ENCODE data around the gene PPP1R9A. TPM values are rescaled to one million over a fixed set of nuclear protein-coding genes. Genes with fewer than 3 reads are reported as not detected.

The PPP1R9A gene
- total and polyA plus RNA-seq, 10 of the 15 experiments (the other 5 are each of a cell fraction or from before 2014, with no cell fraction given) = 0.04 to 0.12 TPM; not detected in 8

GRCh38 chr7:94871132-94871531, 36.3 kb upstream of the PPP1R9A start (continued):
- TF ChIP-seq, protein P1, sequence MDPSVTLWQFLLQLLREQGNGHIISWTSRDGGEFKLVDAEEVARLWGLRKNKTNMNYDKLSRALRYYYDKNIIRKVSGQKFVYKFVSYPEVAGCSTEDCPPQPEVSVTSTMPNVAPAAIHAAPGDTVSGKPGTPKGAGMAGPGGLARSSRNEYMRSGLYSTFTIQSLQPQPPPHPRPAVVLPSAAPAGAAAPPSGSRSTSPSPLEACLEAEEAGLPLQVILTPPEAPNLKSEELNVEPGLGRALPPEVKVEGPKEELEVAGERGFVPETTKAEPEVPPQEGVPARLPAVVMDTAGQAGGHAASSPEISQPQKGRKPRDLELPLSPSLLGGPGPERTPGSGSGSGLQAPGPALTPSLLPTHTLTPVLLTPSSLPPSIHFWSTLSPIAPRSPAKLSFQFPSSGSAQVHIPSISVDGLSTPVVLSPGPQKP (IDR thresholded peaks at IDR 0.05; ENCODE audit: low read depth, low read length) = no peak
- TF ChIP-seq NR2F1 (conservative IDR thresholded peaks at IDR 0.05) (no peak), IKZF2 (IDR thresholded peaks at IDR 0.05) (no peak)

- Histone ChIP-seq H3K4me2 (ENCODE audit: control insufficient read depth, insufficient read depth) (no peak overlapping the region), H3K36me3 (ENCODE audit: control insufficient read depth in 2 of 2, insufficient read depth in 2 of 2, low read length in 1 of 2) (no peaks in the 10 kb centered on the region), H2AFZ (ENCODE audit: control insufficient read depth, low read depth, low read length) (no peak overlapping the region), H3K9ac (ENCODE audit: control insufficient read depth, insufficient read depth, low read length) (no peak overlapping the region), H3K4me3 (no peak overlapping the region), H3K27ac (ENCODE audit: control insufficient read depth, insufficient read depth) (no peak overlapping the region), H3K9me3 (replicated peaks; ENCODE audit: control insufficient read depth, insufficient read depth, low read length) (no peaks in the 10 kb centered on the region), H3K79me2 (ENCODE audit: control insufficient read depth, insufficient read depth, low read length) (no peaks in the 10 kb centered on the region), H4K20me1 (ENCODE audit: control insufficient read depth, insufficient read depth) (no peaks in the 10 kb centered on the region), H3K27me3 (replicated peaks in 1 of 2; ENCODE audit: control insufficient read depth in 2 of 2, insufficient read depth in 2 of 2, low read length in 1 of 2) (no peaks in the 10 kb centered on the region), H3K4me1 (ENCODE audit: control insufficient read depth, insufficient read depth, low read length) (no peaks in the 10 kb centered on the region)
- FAIRE-seq = no peak
- 38% methylated on average over 3 of the region's 3 CpGs for WGBS (ENCODE audit: insufficient coverage, insufficient replicate concordance, low lambda C conversion rate, missing lambda C conversion rate)
- BruUV-seq (replicated peaks) = no TSS peak
- intact Hi-C loops (cut with micrococcal nuclease; ENCODE audit: unreplicated experiment) (no loop called here), in situ Hi-C loops (cut with MboI) (no loop called here)
- ChIA-PET POLR2A (no interaction called here), CTCF (no interaction called here), SMC1A (ENCODE audit: uncharacterized antibody, unreplicated experiment) (interaction anchor here (1.4 kb wide), 1 partner anchor 424 kb away, joined by 4 read pairs; no protein-coding TSS in a partner anchor), RAD21 (ENCODE audit: unreplicated experiment) (no interaction called here)
- DNase-seq (ENCODE audit: low read depth, low spot score) = no peak
- ATAC-seq = no peak
- TF ChIP-seq ASH2L (IDR thresholded peaks at IDR 0.05; ENCODE audit: borderline replicate concordance, low read depth) (no peak), YBX1 (IDR thresholded peaks at IDR 0.05) (no peak), PML (IDR thresholded peaks at IDR 0.05; ENCODE audit: low read length) (no peak), CREB1 (IDR thresholded peaks at IDR 0.05; ENCODE audit: low read depth) (no peak), NR2C2 (IDR thresholded peaks at IDR 0.05; ENCODE audit: borderline replicate concordance, control insufficient read depth, insufficient read length, low read depth) (no peak), NFYB (IDR thresholded peaks at IDR 0.05; ENCODE audit: insufficient read depth, low read depth, low read length) (no peak), SUPT20H (IDR thresholded peaks at IDR 0.05; ENCODE audit: borderline replicate concordance, control insufficient read depth, low read depth, low read length) (no peak), JUND (IDR thresholded peaks at IDR 0.05; ENCODE audit: low read depth, low read length) (no peak), KDM1A (IDR thresholded peaks at IDR 0.05; ENCODE audit: borderline replicate concordance) (no peak)
- TF ChIP-seq, protein P2, sequence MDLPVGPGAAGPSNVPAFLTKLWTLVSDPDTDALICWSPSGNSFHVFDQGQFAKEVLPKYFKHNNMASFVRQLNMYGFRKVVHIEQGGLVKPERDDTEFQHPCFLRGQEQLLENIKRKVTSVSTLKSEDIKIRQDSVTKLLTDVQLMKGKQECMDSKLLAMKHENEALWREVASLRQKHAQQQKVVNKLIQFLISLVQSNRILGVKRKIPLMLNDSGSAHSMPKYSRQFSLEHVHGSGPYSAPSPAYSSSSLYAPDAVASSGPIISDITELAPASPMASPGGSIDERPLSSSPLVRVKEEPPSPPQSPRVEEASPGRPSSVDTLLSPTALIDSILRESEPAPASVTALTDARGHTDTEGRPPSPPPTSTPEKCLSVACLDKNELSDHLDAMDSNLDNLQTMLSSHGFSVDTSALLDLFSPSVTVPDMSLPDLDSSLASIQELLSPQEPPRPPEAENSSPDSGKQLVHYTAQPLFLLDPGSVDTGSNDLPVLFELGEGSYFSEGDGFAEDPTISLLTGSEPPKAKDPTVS (IDR thresholded peaks at IDR 0.05; ENCODE audit: low read depth, low read length) = no peak
These were observed 34.2 kb upstream of the PPP1R9A start for GRCh38 chr7:94873239-94873638.

Data from GM12878 (cell line).